Activated naive CD8-positive, alpha-beta T cell treated with anti-CD3 and anti-CD28 coated beads, Interleukin-2, amount 10 ng/mL, durations not matched to agents 7 days and 5 days (primary cell): ENCODE data around the gene CA7. TPM values are rescaled to one million over a fixed set of nuclear protein-coding genes. Genes with fewer than 3 reads are reported as not detected.

Experiments used
- ATAC-seq: fragments of 150-1000 bp; cut with Tn5 transposase; one replicate; pipeline ENCODE4 v1.10.0; 2021; ENCODE audit warnings: low read depth, moderate library complexity
- POLR2A ChIA-PET: fragments of 350-600 bp; sonication (Branson Sonifier 250); formaldehyde crosslinking; loops from one replicate; lab custom pipeline; 2021; ENCODE audit warnings: antibody characterized with exemption; lab: Charles Lee
- DNase-seq: peaks from one replicate; pipeline ENCODE4 v3.0.0; 2021
- H3K27ac Mint-ChIP-seq: one replicate; pipeline ENCODE4 v1.8.0; 2022; ENCODE audit warnings: mild to moderate bottlenecking, mixed read lengths
- H3K27me3 Mint-ChIP-seq: one replicate; pipeline ENCODE4 v1.8.0; 2022; ENCODE audit warnings: mild to moderate bottlenecking, moderate library complexity, mixed read lengths
- H3K36me3 Mint-ChIP-seq: one replicate; pipeline ENCODE4 v1.8.0; 2021; ENCODE audit warnings: mild to moderate bottlenecking, mixed read lengths
- H3K4me1 Mint-ChIP-seq: one replicate; pipeline ENCODE4 v1.8.0; 2021; ENCODE audit warnings: mixed read lengths
- H3K4me3 Mint-ChIP-seq: one replicate; pipeline ENCODE4 v1.8.0; 2022; ENCODE audit warnings: mild to moderate bottlenecking, moderate library complexity, mixed read lengths
- H3K9me3 Mint-ChIP-seq: one replicate; pipeline ENCODE4 v1.8.0; 2021; ENCODE audit warnings: mixed read lengths
- total RNA-seq, 2 experiments: library from RNA; stranded (reverse); gene quantifications; one replicate each; pipeline ENCODE4 v1.2.3, GENCODE V29; 2021

The CA7 gene
- total RNA-seq, 2 experiments from 2014 or later = not detected

- peaks cover 3% of the 10 kb centered on the region for H3K27me3 Mint-ChIP-seq
- H3K4me3 Mint-ChIP-seq = no peak overlapping the region
- peaks cover 7% of the 10 kb centered on the region for H3K4me1 Mint-ChIP-seq
- no peaks in the 10 kb centered on the region for H3K36me3 Mint-ChIP-seq
- DNase-seq = no peak
- POLR2A ChIA-PET = no interaction called here
- ATAC-seq = no peak
- H3K27ac Mint-ChIP-seq = no peak overlapping the region
- H3K9me3 Mint-ChIP-seq = no peaks in the 10 kb centered on the region
Observed at GRCh38 chr16:66898207-66898606, 54.0 kb downstream of the CA7 start.

- Mint-ChIP-seq H3K27ac (peak overlapping the region; percentile 27), H3K9me3 (no peaks in the 10 kb centered on the region), H3K4me1 (peaks cover 6% of the 10 kb centered on the region), H3K36me3 (no peaks in the 10 kb centered on the region), H3K4me3 (no peak overlapping the region), H3K27me3 (peaks cover 3% of the 10 kb centered on the region)
- no peak for DNase-seq
- ATAC-seq = no peak
- POLR2A ChIA-PET = no interaction called here
Observed at GRCh38 chr16:66898933-66899309, 54.7 kb downstream of the CA7 start.

GRCh38 chr16:66899310-66899944, 55.2 kb downstream of the CA7 start:
- H3K36me3 Mint-ChIP-seq = no peaks in the 10 kb centered on the region
- peaks cover 3% of the 10 kb centered on the region for H3K27me3 Mint-ChIP-seq
- no peak overlapping the region for H3K4me3 Mint-ChIP-seq
- POLR2A ChIA-PET = no interaction called here
- H3K9me3 Mint-ChIP-seq = no peaks in the 10 kb centered on the region
- no peak overlapping the region for H3K27ac Mint-ChIP-seq
- H3K4me1 Mint-ChIP-seq = peaks cover 5% of the 10 kb centered on the region
- DNase-seq (no peak), ATAC-seq (no peak)

GRCh38 chr16:66899945-66900710, 55.9 kb downstream of the CA7 start:
- POLR2A ChIA-PET = no interaction called here
- no peaks in the 10 kb centered on the region for H3K9me3 Mint-ChIP-seq
- H3K4me1 Mint-ChIP-seq = peaks cover 4% of the 10 kb centered on the region
- peaks cover 3% of the 10 kb centered on the region for H3K27me3 Mint-ChIP-seq
- ATAC-seq = no peak
- no peaks in the 10 kb centered on the region for H3K36me3 Mint-ChIP-seq
- H3K27ac Mint-ChIP-seq = no peak overlapping the region
- no peak for DNase-seq
- H3K4me3 Mint-ChIP-seq = no peak overlapping the region

- no peak for ATAC-seq
- no peaks in the 10 kb centered on the region for H3K9me3 Mint-ChIP-seq
- no peak overlapping the region for H3K4me3 Mint-ChIP-seq
- no peaks in the 10 kb centered on the region for H3K36me3 Mint-ChIP-seq
- peaks cover 3% of the 10 kb centered on the region for H3K27me3 Mint-ChIP-seq
- H3K27ac Mint-ChIP-seq = no peak overlapping the region
- H3K4me1 Mint-ChIP-seq = peaks cover 6% of the 10 kb centered on the region
- no peak for DNase-seq
- POLR2A ChIA-PET = no interaction called here
Observed at GRCh38 chr16:66900721-66901441, 56.7 kb downstream of the CA7 start.

GRCh38 chr16:66901626-66902025, 57.4 kb downstream of the CA7 start:
- Mint-ChIP-seq H3K27me3 (peaks cover 3% of the 10 kb centered on the region), H3K4me3 (no peak overlapping the region), H3K4me1 (peaks cover 11% of the 10 kb centered on the region), H3K36me3 (no peaks in the 10 kb centered on the region), H3K27ac (no peak overlapping the region), H3K9me3 (no peaks in the 10 kb centered on the region)
- DNase-seq (no peak), ATAC-seq (no peak)
- POLR2A ChIA-PET = no interaction called here

GRCh38 chr16:66902648-66903543, 58.7 kb downstream of the CA7 start:
- no peak overlapping the region for H3K4me3 Mint-ChIP-seq
- POLR2A ChIA-PET = no interaction called here
- peaks cover 3% of the 10 kb centered on the region for H3K27me3 Mint-ChIP-seq
- H3K27ac Mint-ChIP-seq = no peak overlapping the region
- ATAC-seq (no peak), DNase-seq (no peak)
- peaks cover 11% of the 10 kb centered on the region for H3K4me1 Mint-ChIP-seq
- no peaks in the 10 kb centered on the region for H3K9me3 Mint-ChIP-seq
- no peaks in the 10 kb centered on the region for H3K36me3 Mint-ChIP-seq

Other genes starting within 250 kb of the CA7 start
- 100 to 1,000 TPM; 107 to 108 TPM for gene CMTM3, start 239.7 kb upstream of the CA7 start, total RNA-seq
- 1 to 10 TPM; 1.3 to 2.0 TPM for gene CMTM4, start 147.7 kb upstream of the CA7 start, total RNA-seq
- gene DYNC1LI2, start 92.8 kb upstream of the CA7 start, total RNA-seq = 10 to 100 TPM; 66.3 to 70.5 TPM
- gene TERB1, start 42.8 kb upstream of the CA7 start, total RNA-seq = not detected
- gene NAE1, start 13.4 kb upstream of the CA7 start, total RNA-seq = 10 to 100 TPM; 70.7 to 77.0 TPM
- gene PDP2, start 36.1 kb downstream of the CA7 start, total RNA-seq = 10 to 100 TPM; 26.6 TPM
- not detected for gene CDH16, start 74.5 kb downstream of the CA7 start, total RNA-seq
- under 1 TPM; 0.60 to 0.61 TPM for gene RRAD, start 81.1 kb downstream of the CA7 start, total RNA-seq
- 100 to 1,000 TPM in 1 of 2 experiments, 10 to 100 TPM in 1; 98.0 to 106 TPM for gene CIAO2B, start 90.0 kb downstream of the CA7 start, total RNA-seq
- 10 to 100 TPM; 45.4 to 46.4 TPM for gene CES2, start 91.1 kb downstream of the CA7 start, total RNA-seq
- 1 to 10 TPM; 4.8 to 8.3 TPM for gene CES3, start 116.9 kb downstream of the CA7 start, total RNA-seq
- 10 to 100 TPM; 16.2 to 17.5 TPM for gene CES4A, start 144.2 kb downstream of the CA7 start, total RNA-seq
- gene CBFB, start 184.7 kb downstream of the CA7 start, total RNA-seq = 100 to 1,000 TPM; 193 to 198 TPM